Endodermal cell (in vitro differentiated cells): ENCODE results near the gene EPHA8. TPM values are rescaled to one million over a fixed set of nuclear protein-coding genes. Genes with fewer than 3 reads are reported as not detected.

Source experiments
- DNase-seq: peaks from one replicate; pipeline ENCODE4 v3.0.0-alpha.2; 2017
- H3K27ac ChIP-seq: 2 replicates; pipeline ENCODE4 v1.5.1; 2013; ENCODE audit warnings: mild to moderate bottlenecking, low read depth, low read length, moderate library complexity
- H3K27me3 ChIP-seq: 2 replicates; pipeline ENCODE4 v1.6.1; 2013; ENCODE audit warnings: mild to moderate bottlenecking, low read length, moderate library complexity; ENCODE audit not compliant: insufficient read depth, control insufficient read depth, poor library complexity, severe bottlenecking
- H3K36me3 ChIP-seq: 2 replicates; pipeline ENCODE4 v1.7.0; 2013; ENCODE audit warnings: mild to moderate bottlenecking, low read length, moderate library complexity; ENCODE audit not compliant: control insufficient read depth, insufficient read depth
- H3K4me1 ChIP-seq: one replicate; pipeline ENCODE4 v1.7.0; 2013; ENCODE audit warnings: low read length; ENCODE audit not compliant: control insufficient read depth, insufficient read depth
- H3K4me3 ChIP-seq: 2 replicates; pipeline ENCODE4 v1.5.1; 2013; ENCODE audit warnings: mild to moderate bottlenecking, low read length, moderate library complexity
- H3K9ac ChIP-seq: 2 replicates; pipeline ENCODE4 v1.6.1; 2013; ENCODE audit warnings: mild to moderate bottlenecking, low read length, moderate library complexity; ENCODE audit not compliant: poor library complexity, severe bottlenecking; ENCODE audit errors: extremely low read depth
- H3K9me3 ChIP-seq: 2 replicates; pipeline ENCODE4 v1.6.1; 2013; ENCODE audit warnings: mild to moderate bottlenecking, low read length, moderate library complexity; ENCODE audit not compliant: control insufficient read depth
- H3K27ac Mint-ChIP-seq: 2 replicates; pipeline ENCODE4 v1.8.0; 2020; ENCODE audit warnings: mixed read lengths
- H3K27me3 Mint-ChIP-seq: 2 replicates; pipeline ENCODE4 v1.8.0; 2021; ENCODE audit warnings: mild to moderate bottlenecking, mixed read lengths; ENCODE audit not compliant: insufficient read depth
- H3K36me3 Mint-ChIP-seq: 2 replicates; pipeline ENCODE4 v1.8.0; 2020; ENCODE audit warnings: low read depth, mixed read lengths
- H3K4me1 Mint-ChIP-seq: 2 replicates; pipeline ENCODE4 v1.8.0; 2020; ENCODE audit warnings: mixed read lengths
- H3K4me3 Mint-ChIP-seq: 2 replicates; pipeline ENCODE4 v1.8.0; 2020; ENCODE audit warnings: mild to moderate bottlenecking, moderate library complexity, mixed read lengths
- H3K9me3 Mint-ChIP-seq: 2 replicates; pipeline ENCODE4 v1.8.0; 2020; ENCODE audit warnings: mild to moderate bottlenecking, mixed read lengths
- CTCF ChIP-seq: fragments of 200-600 bp; sonication (generic); conservative IDR thresholded peaks from 2 replicates; pipeline ENCODE4 v1.5.0; 2021; ENCODE audit warnings: antibody characterized with exemption, mild to moderate bottlenecking
- WGBS, 2 experiments: methylation state at CpG; one replicate each; pipeline versions ENCODE4 v1.1.5 to v1.1.7; 2013; ENCODE audit warnings: missing lambda C conversion rate in 2 of 2, mixed read lengths in 1 of 2; ENCODE audit not compliant: insufficient coverage in 1 of 2, insufficient read length in 1 of 2; 5-methylcytosine and 5-hydroxymethylcytosine counted together
- total RNA-seq, 2 donors: library from RNA; stranded (reverse); fragmentation: NEBNext Ultra II Directional in 1 of 2; extraction: Animal tissue kit (Norgen Biotek cat#: 25700) in 1 of 2; gene quantifications; 2 replicates in 1 of 2; 3 replicates in 1 of 2; pipeline ENCODE4 v1.2.1, GENCODE V29; 2021

The EPHA8 gene
- total RNA-seq, 2 donors from 2014 or later = 1.5 TPM

- Mint-ChIP-seq H3K27ac (no peak overlapping the region), H3K4me1 (peaks cover 3% of the 10 kb centered on the region), H3K27me3 (peaks cover 20% of the 10 kb centered on the region), H3K36me3 (no peaks in the 10 kb centered on the region), H3K9me3 (no peaks in the 10 kb centered on the region), H3K4me3 (no peak overlapping the region)
- no peak for TF ChIP-seq CTCF
- DNase-seq = no peak
- WGBS, 2 experiments = 92 to 100% methylated on average over 2 to 6 of the region's 6 CpGs
- Histone ChIP-seq H3K27me3 (peaks cover 21% of the 10 kb centered on the region), H3K4me3 (no peak overlapping the region), H3K9ac (no peak overlapping the region), H3K4me1 (no peaks in the 10 kb centered on the region), H3K27ac (no peak overlapping the region), H3K9me3 (no peaks in the 10 kb centered on the region), H3K36me3 (no peaks in the 10 kb centered on the region)
These were observed 4.7 kb downstream of the EPHA8 start for GRCh38 chr1:22567994-22568393.

- Histone ChIP-seq H3K27me3 (peaks cover 13% of the 10 kb centered on the region), H3K9me3 (no peaks in the 10 kb centered on the region), H3K36me3 (no peaks in the 10 kb centered on the region), H3K4me3 (no peak overlapping the region), H3K27ac (no peak overlapping the region), H3K9ac (no peak overlapping the region), H3K4me1 (no peaks in the 10 kb centered on the region)
- no peak overlapping the region for H3K4me3 Mint-ChIP-seq
- no peak overlapping the region for H3K27ac Mint-ChIP-seq
- WGBS, 2 experiments = 90% methylated on average over 7 of the region's 7 CpGs
- no peak for DNase-seq
- no peaks in the 10 kb centered on the region for H3K9me3 Mint-ChIP-seq
- H3K4me1 Mint-ChIP-seq = no peaks in the 10 kb centered on the region
- H3K27me3 Mint-ChIP-seq = peaks cover 12% of the 10 kb centered on the region
- H3K36me3 Mint-ChIP-seq = no peaks in the 10 kb centered on the region
- TF ChIP-seq CTCF = no peak
These were observed 6.0 kb downstream of the EPHA8 start for GRCh38 chr1:22569269-22569668.

- peaks cover 2% of the 10 kb centered on the region for H3K27me3 ChIP-seq
- no peak for DNase-seq
- H3K36me3 ChIP-seq = no peaks in the 10 kb centered on the region
- TF ChIP-seq CTCF = no peak
- Mint-ChIP-seq H3K9me3 (no peaks in the 10 kb centered on the region), H3K27ac (no peak overlapping the region), H3K27me3 (peaks cover 3% of the 10 kb centered on the region), H3K4me1 (no peaks in the 10 kb centered on the region), H3K4me3 (no peak overlapping the region), H3K36me3 (no peaks in the 10 kb centered on the region)
- no peaks in the 10 kb centered on the region for H3K4me1 ChIP-seq
- no peaks in the 10 kb centered on the region for H3K9me3 ChIP-seq
- H3K4me3 ChIP-seq = no peak overlapping the region
- no peak overlapping the region for H3K9ac ChIP-seq
- no peak overlapping the region for H3K27ac ChIP-seq
- WGBS, 2 experiments = 93 to 94% methylated on average over 30 to 34 of the region's 34 CpGs
These were observed 7.0 kb downstream of the EPHA8 start for GRCh38 chr1:22570140-22570909.
